DOHH2 (cell line): Measurements from ENCODE around the gene CFAP74.

Source experiments
- H3F3A ChIP-seq: fragments of 200-600 bp; sonication (generic), shearing (Covaris generic); 2 replicates; pipeline ENCODE4 v1.6.0; 2016; ENCODE audit warnings: antibody characterized with exemption, mild to moderate bottlenecking; ENCODE audit not compliant: control insufficient read depth, insufficient read depth
- H3K27ac ChIP-seq: fragments of 200-600 bp; sonication (generic); 2 replicates; pipeline ENCODE4 v1.5.1; 2014; ENCODE audit warnings: low read depth, mild to moderate bottlenecking, low read length, moderate library complexity
- H3K27me3 ChIP-seq: fragments of 200-600 bp; sonication (generic); 2 replicates; pipeline ENCODE4 v1.6.1; 2014; ENCODE audit warnings: mild to moderate bottlenecking, low read length, mixed read lengths; ENCODE audit not compliant: control insufficient read depth
- H3K36me3 ChIP-seq: fragments of 200-600 bp; sonication (generic); 2 replicates; pipeline ENCODE4 v1.6.1; 2014; ENCODE audit warnings: mild to moderate bottlenecking, low read length, moderate library complexity, mixed read lengths; ENCODE audit not compliant: control insufficient read depth
- H3K4me1 ChIP-seq: fragments of 200-600 bp; sonication (generic); 2 replicates; pipeline ENCODE4 v1.6.1; 2014; ENCODE audit warnings: mild to moderate bottlenecking, low read length, mixed read lengths; ENCODE audit not compliant: control insufficient read depth
- H3K4me2 ChIP-seq: fragments of 200-600 bp; sonication (generic); 2 replicates; pipeline ENCODE4 v1.6.0; 2014; ENCODE audit warnings: mild to moderate bottlenecking, low read length, moderate library complexity
- H3K4me3 ChIP-seq: fragments of 200-600 bp; sonication (generic); 2 replicates; pipeline ENCODE4 v1.5.1; 2014; ENCODE audit warnings: mild to moderate bottlenecking, low read length, mixed read lengths
- H3K79me2 ChIP-seq: fragments of 200-600 bp; sonication (generic); 2 replicates; pipeline ENCODE4 v1.6.1; 2014; ENCODE audit warnings: mild to moderate bottlenecking, low read length, mixed read lengths; ENCODE audit not compliant: control insufficient read depth
- H3K9me2 ChIP-seq: fragments of 200-600 bp; sonication (generic); replicated peaks from 2 replicates; pipeline ENCODE4 v1.6.1; 2014; ENCODE audit warnings: mild to moderate bottlenecking, low read length, mixed read lengths; ENCODE audit not compliant: control insufficient read depth
- H3K9me3 ChIP-seq: fragments of 200-600 bp; sonication (generic); 2 replicates; pipeline ENCODE4 v1.6.1; 2014; ENCODE audit warnings: antibody characterized with exemption, low read length, mixed read lengths; ENCODE audit not compliant: control insufficient read depth, insufficient read depth
- H4K20me1 ChIP-seq: fragments of 200-600 bp; sonication (generic); 2 replicates; pipeline ENCODE4 v1.6.0; 2014; ENCODE audit warnings: low read depth, mild to moderate bottlenecking, antibody characterized with exemption, low read length, moderate library complexity; ENCODE audit not compliant: control insufficient read depth, insufficient read depth
- CTCF ChIP-seq: fragments of 200-600 bp; sonication (generic); IDR thresholded peaks from one replicate; pipeline ENCODE4 v1.5.1; 2014; ENCODE audit warnings: antibody characterized with exemption, mild to moderate bottlenecking, low read depth, low read length; ENCODE audit not compliant: poor library complexity, severe bottlenecking
- EZH2phosphoT487 ChIP-seq: fragments of 200-600 bp; sonication (generic); IDR thresholded peaks from 2 replicates; pipeline ENCODE4 v1.6.1; 2017; ENCODE audit warnings: borderline replicate concordance, mild to moderate bottlenecking, antibody characterized with exemption, low read length, moderate library complexity, mixed read lengths

CFAP74 gene

GRCh38 chr1:1978108-1978507 lies 25.5 kb downstream of the CFAP74 start:
- H3K4me1 ChIP-seq: no peaks in the 10 kb centered on the region
- H3K79me2 ChIP-seq: no peaks in the 10 kb centered on the region
- H3K4me2 ChIP-seq: no peak overlapping the region
- TF ChIP-seq EZH2phosphoT487 (no peak), CTCF (no peak)
- H3K9me3 ChIP-seq: peaks cover 22% of the 10 kb centered on the region; the same call in 1 of the 2 replicates
- H3K9me2 ChIP-seq: no peaks in the 10 kb centered on the region
- H3K27ac ChIP-seq: no peak overlapping the region
- H4K20me1 ChIP-seq: no peaks in the 10 kb centered on the region
- no peak overlapping the region for H3K4me3 ChIP-seq
- no peaks in the 10 kb centered on the region for H3F3A ChIP-seq
- no peaks in the 10 kb centered on the region for H3K36me3 ChIP-seq
- H3K27me3 ChIP-seq: no peaks in the 10 kb centered on the region

- no peaks in the 10 kb centered on the region for H3K36me3 ChIP-seq
- no peaks in the 10 kb centered on the region for H4K20me1 ChIP-seq
- H3K79me2 ChIP-seq: no peaks in the 10 kb centered on the region
- H3K9me3 ChIP-seq: peaks cover 22% of the 10 kb centered on the region; the same call in 1 of the 2 replicates
- TF ChIP-seq EZH2phosphoT487: no peak
- TF ChIP-seq CTCF: no peak
- H3K9me2 ChIP-seq: no peaks in the 10 kb centered on the region
- H3K4me3 ChIP-seq: no peak overlapping the region
- no peak overlapping the region for H3K4me2 ChIP-seq
- H3F3A ChIP-seq: no peaks in the 10 kb centered on the region
- H3K27me3 ChIP-seq: no peaks in the 10 kb centered on the region
- no peaks in the 10 kb centered on the region for H3K4me1 ChIP-seq
- H3K27ac ChIP-seq: no peak overlapping the region
Measured at GRCh38 chr1:1976031-1976430, 27.6 kb downstream of the CFAP74 start.

GRCh38 chr1:1975535-1975934 lies 28.1 kb downstream of the CFAP74 start:
- Histone ChIP-seq H3K36me3 (no peaks in the 10 kb centered on the region), H3K9me3 (peaks cover 22% of the 10 kb centered on the region; the same call in 1 of the 2 replicates), H3F3A (no peaks in the 10 kb centered on the region), H3K9me2 (no peaks in the 10 kb centered on the region), H3K4me2 (no peak overlapping the region), H3K27ac (no peak overlapping the region), H4K20me1 (no peaks in the 10 kb centered on the region), H3K79me2 (no peaks in the 10 kb centered on the region), H3K4me1 (no peaks in the 10 kb centered on the region), H3K27me3 (no peaks in the 10 kb centered on the region), H3K4me3 (no peak overlapping the region)
- TF ChIP-seq CTCF: no peak
- TF ChIP-seq EZH2phosphoT487: no peak
